ENCODE data around the gene GPRIN2. TPM values are rescaled to one million over a fixed set of nuclear protein-coding genes. Genes with fewer than 3 reads are reported as not detected.
"Not testable (repeated sequence)": the region's sequence is repeated elsewhere in the genome, so short reads cannot be mapped to it uniquely, and the experiment has no call there.

GPRIN2 gene
- total RNA-seq: 5.4 to 12.3 TPM (median 5.7 TPM) in 3 replicates
- long read RNA-seq, partial matches to known transcripts: 0 of 1 reads
- long read RNA-seq, other reads (novel, unspliced or antisense): 1 of 1 reads

DNA sequence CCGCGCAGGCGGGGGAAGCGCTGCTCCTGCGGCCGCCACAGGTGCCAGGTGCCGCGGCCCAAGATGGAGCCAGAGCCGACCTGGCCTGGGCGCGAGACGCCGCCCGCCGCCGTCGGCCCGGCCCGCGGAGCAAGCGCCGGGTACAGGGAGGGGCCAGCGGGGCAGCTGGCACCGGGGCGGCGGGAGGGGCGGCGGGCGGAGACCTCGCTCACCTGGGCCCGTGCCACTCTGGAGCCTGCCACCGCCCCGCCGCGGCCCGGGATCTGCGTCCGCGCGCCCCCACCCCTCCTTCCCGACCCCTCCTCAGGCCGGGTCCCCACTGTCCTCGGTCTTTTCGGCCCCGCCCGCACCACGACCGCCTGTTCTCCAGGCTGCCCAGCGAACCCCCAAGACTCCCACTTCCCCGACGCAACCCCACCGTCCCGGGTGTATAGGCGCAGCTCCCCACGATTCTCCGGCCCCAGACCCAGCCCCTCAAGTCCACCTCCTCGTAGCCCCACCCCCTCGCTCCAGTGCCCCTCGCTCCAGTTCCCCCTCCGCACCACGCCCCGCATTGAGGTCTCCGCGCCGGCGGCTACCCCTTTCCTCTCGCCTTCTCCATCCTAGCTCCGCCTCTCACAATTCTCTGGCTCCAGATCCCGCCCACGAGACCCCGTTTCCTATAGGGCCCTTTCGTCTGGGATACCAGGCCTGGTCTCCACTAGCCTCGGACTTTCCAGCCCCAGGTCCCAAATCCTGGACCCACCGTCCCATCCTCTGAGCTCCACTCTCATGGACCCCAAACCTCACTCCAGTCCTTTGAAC is at the start of gene GPRIN2:
TSS of gene GPRIN2 (minus strand) at position 144 of the 804 bp plus-strand sequence. CDS start 5,922 bp downstream, outside the sequence.
- peaks cover 10% of the 10 kb centered on the region for H3K4me1 Mint-ChIP-seq (ENCODE audit: low read depth)
- H3K27ac Mint-ChIP-seq (ENCODE audit: unreplicated experiment): peak within 1 kb of the TSS; percentile 50
- no peaks in the 10 kb centered on the region for H3K9me3 Mint-ChIP-seq (ENCODE audit: low read depth)
- peaks cover 9% of the 10 kb centered on the region for H3K27me3 Mint-ChIP-seq (ENCODE audit: low read depth)
- TF ChIP-seq, protein P1, sequence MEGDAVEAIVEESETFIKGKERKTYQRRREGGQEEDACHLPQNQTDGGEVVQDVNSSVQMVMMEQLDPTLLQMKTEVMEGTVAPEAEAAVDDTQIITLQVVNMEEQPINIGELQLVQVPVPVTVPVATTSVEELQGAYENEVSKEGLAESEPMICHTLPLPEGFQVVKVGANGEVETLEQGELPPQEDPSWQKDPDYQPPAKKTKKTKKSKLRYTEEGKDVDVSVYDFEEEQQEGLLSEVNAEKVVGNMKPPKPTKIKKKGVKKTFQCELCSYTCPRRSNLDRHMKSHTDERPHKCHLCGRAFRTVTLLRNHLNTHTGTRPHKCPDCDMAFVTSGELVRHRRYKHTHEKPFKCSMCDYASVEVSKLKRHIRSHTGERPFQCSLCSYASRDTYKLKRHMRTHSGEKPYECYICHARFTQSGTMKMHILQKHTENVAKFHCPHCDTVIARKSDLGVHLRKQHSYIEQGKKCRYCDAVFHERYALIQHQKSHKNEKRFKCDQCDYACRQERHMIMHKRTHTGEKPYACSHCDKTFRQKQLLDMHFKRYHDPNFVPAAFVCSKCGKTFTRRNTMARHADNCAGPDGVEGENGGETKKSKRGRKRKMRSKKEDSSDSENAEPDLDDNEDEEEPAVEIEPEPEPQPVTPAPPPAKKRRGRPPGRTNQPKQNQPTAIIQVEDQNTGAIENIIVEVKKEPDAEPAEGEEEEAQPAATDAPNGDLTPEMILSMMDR (IDR thresholded peaks at IDR 0.05): no peak
- DNase-seq (ENCODE audit: low spot score): peak; percentile 96
- peak within 1 kb of the TSS; percentile 76 for H3K4me3 Mint-ChIP-seq (ENCODE audit: unreplicated experiment)
- no peaks in the 10 kb centered on the region for H3K36me3 Mint-ChIP-seq (ENCODE audit: low read depth)

DNA sequence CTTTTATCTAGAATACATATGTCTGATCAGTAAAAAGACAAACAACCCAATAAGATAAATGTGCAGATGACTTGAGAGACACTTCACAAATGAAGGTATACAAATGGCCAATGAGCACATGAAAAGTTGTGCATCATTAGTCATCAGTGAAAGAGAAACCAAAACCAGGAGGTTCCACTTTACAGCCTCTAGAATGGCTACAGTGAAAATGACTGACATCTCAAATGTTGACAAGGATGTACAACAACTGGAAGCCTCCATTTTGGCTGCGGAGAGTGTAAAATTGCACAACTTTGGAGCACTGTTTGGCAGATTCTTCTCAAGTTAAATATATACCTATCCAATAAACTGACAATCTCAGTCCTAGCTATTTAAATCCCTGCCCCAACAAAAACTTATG is 44.1 kb upstream of the GPRIN2 start:
- not testable (repeated sequence) for H3K4me1 Mint-ChIP-seq (ENCODE audit: low read depth); H3K9me3 Mint-ChIP-seq (ENCODE audit: low read depth)

DNA sequence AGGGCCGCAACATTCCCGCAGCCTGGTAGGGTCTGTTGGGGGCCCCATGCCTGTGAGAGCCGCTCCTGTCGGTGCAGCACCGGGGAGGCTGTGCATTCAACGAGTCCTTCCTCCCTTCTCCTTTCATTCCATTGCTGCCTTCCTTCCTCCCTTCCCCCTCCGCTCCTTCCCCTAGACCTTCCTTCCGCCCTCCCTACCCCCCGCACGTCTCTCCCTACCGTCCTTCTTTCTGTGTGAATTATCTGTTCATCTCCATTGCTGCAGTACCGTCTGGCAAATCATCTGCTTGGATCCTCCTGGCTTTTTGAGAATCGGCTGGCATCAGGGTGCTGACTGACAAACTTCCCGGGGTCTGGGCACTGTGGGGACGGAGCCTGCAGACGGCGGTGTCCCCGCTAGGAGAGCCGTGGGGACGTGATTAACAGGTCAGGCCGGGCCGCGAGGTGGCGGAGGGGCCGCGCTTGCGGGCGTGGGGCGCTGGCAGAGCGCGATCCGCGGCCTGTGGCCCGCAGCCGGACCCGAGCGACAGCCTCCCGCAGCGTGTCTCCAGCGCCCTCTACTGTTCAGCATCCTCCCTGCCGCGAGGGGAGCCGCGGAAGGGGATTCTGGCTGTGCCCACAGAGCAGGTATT is 41.3 kb upstream of the GPRIN2 start:
- not testable (repeated sequence) for H3K36me3 Mint-ChIP-seq (ENCODE audit: low read depth); H3K27me3 Mint-ChIP-seq (ENCODE audit: low read depth); H3K4me1 Mint-ChIP-seq (ENCODE audit: low read depth); H3K9me3 Mint-ChIP-seq (ENCODE audit: low read depth); DNase-seq (ENCODE audit: low spot score)
- TF ChIP-seq, protein P1 (IDR thresholded peaks at IDR 0.05): peak; percentile 63
- H3K4me3 Mint-ChIP-seq (ENCODE audit: unreplicated experiment): peak overlapping the region; percentile 65
- H3K27ac Mint-ChIP-seq (ENCODE audit: unreplicated experiment): peak overlapping the region; percentile 54

More for the DNA sequence above, 44.1 kb upstream of the GPRIN2 start:
- H3K27ac Mint-ChIP-seq (ENCODE audit: unreplicated experiment); H3K4me3 Mint-ChIP-seq (ENCODE audit: unreplicated experiment); H3K27me3 Mint-ChIP-seq (ENCODE audit: low read depth); DNase-seq (ENCODE audit: low spot score); H3K36me3 Mint-ChIP-seq (ENCODE audit: low read depth): not testable (repeated sequence)

DNA sequence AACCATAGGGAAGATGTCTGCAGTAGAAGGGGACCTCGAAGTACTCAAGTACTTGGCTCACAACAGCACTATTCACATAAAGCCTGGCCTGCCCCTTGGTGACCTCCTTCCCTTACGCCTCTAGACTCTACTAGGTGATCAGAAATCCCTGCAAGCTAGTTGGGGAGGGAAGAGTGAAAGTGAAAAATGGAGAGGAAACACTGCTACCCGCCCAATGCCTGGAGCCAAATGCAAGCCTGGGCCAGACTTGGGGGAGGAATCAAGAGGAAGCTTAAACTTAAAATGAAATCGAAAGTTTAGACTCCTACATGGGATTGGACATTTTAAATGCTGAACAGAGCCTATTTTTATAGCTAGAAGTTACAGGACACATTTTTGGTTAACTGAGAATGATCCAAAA is 40.1 kb upstream of the GPRIN2 start:
- peak overlapping the region; percentile 53 for H3K4me3 Mint-ChIP-seq (ENCODE audit: unreplicated experiment)
- H3K27ac Mint-ChIP-seq (ENCODE audit: unreplicated experiment); H3K36me3 Mint-ChIP-seq (ENCODE audit: low read depth); H3K27me3 Mint-ChIP-seq (ENCODE audit: low read depth); DNase-seq (ENCODE audit: low spot score); H3K4me1 Mint-ChIP-seq (ENCODE audit: low read depth); H3K9me3 Mint-ChIP-seq (ENCODE audit: low read depth): not testable (repeated sequence)

DNA sequence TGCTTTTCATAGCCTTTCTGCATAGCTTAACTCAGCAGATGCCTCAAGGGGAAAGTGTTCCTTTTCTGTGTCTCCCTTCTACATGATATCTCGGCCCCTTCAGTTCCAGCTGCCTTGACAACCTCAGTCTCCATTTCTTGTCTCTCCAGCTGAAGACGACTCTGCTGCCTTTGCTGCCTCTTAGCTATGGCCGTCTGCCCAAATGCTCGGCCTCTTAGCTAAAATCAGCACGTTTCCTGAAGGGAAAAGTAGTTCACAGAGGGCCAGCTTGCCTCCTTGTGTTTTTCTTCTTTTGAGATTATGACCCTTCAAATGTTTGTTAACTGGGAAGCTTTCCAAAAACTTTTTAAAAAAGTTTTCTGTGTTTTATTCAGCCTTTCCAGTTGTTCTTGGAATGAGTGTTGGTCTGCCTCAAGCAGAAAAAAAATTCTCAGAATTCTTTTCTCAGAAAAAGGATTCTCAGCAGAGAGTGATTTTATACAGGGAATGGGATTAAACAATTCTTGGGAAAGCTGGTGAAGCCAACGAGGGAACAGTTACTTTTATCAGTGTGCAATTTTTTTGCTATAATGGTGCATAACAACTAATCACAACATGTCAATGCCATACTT is 38.1 kb upstream of the GPRIN2 start:
- H3K9me3 Mint-ChIP-seq (ENCODE audit: low read depth); DNase-seq (ENCODE audit: low spot score); H3K36me3 Mint-ChIP-seq (ENCODE audit: low read depth); H3K27me3 Mint-ChIP-seq (ENCODE audit: low read depth); H3K4me1 Mint-ChIP-seq (ENCODE audit: low read depth); H3K4me3 Mint-ChIP-seq (ENCODE audit: unreplicated experiment): not testable (repeated sequence)
- H3K27ac Mint-ChIP-seq (ENCODE audit: unreplicated experiment): peak overlapping the region; percentile 84

DNA sequence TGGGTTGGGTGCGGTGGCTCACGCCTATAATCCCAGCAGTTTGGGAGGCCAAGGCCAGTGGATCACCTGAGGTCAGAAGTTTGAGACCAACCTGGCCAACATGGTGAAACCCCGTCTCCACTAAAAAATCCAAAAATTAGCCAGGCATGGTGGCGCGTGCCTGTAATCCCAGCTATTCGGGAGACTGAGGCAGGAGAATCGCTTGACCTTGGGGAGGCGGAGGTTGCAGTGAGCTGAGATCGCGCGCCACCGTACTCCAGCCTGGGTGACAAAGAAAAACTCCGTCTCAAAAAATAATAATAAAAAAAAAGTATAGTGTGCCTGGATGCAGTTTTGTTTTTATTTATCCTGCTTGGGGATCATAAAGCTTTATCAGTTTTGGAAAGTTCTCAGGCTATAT is 36.8 kb upstream of the GPRIN2 start:
- not testable (repeated sequence) for H3K36me3 Mint-ChIP-seq (ENCODE audit: low read depth); H3K9me3 Mint-ChIP-seq (ENCODE audit: low read depth); H3K4me1 Mint-ChIP-seq (ENCODE audit: low read depth); DNase-seq (ENCODE audit: low spot score); H3K27me3 Mint-ChIP-seq (ENCODE audit: low read depth); H3K4me3 Mint-ChIP-seq (ENCODE audit: unreplicated experiment); H3K27ac Mint-ChIP-seq (ENCODE audit: unreplicated experiment)

DNA sequence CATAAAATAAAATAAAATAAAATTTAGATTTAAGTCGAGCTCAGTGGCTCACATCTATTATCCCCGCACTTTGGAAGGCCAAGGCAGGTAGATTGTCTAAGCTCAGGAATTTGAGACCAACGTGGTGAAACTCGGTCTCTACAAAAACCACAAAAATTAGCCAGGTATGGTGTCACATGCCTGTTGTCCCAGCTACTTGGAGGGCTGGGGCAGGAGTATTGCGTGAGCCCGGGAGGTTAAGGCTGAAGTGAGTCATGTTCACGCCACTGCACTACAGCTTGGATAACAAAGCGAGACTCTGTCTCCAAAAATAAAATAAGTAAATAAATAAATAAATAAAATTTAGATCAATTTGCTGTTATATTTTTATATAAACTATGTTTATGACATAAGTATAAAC is 34.6 kb upstream of the GPRIN2 start:
- H3K27me3 Mint-ChIP-seq (ENCODE audit: low read depth); H3K4me1 Mint-ChIP-seq (ENCODE audit: low read depth); DNase-seq (ENCODE audit: low spot score); H3K27ac Mint-ChIP-seq (ENCODE audit: unreplicated experiment); H3K36me3 Mint-ChIP-seq (ENCODE audit: low read depth); H3K4me3 Mint-ChIP-seq (ENCODE audit: unreplicated experiment); H3K9me3 Mint-ChIP-seq (ENCODE audit: low read depth): not testable (repeated sequence)

DNA sequence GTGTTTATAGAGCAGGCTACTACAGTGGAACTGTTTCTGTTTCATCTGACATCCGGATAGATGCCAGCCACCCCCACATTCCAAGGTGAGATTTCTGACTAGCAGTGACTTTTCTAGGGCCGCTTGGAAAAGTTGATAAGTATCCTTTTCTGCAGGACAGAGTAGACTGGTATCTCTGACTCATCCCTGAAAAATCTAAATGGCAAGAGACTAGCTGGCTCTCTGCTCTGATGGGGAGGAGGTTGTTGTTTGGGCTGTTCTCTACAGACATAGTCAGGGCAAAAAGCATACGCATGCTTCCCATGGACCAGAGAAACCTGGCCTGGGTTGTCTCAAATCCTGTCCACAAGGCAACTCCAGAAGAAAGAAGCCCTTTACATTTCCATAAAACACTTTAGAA is 33.1 kb upstream of the GPRIN2 start:
- not testable (repeated sequence) for H3K27me3 Mint-ChIP-seq (ENCODE audit: low read depth); H3K36me3 Mint-ChIP-seq (ENCODE audit: low read depth); DNase-seq (ENCODE audit: low spot score); H3K4me3 Mint-ChIP-seq (ENCODE audit: unreplicated experiment); H3K9me3 Mint-ChIP-seq (ENCODE audit: low read depth); H3K27ac Mint-ChIP-seq (ENCODE audit: unreplicated experiment); H3K4me1 Mint-ChIP-seq (ENCODE audit: low read depth)

DNA sequence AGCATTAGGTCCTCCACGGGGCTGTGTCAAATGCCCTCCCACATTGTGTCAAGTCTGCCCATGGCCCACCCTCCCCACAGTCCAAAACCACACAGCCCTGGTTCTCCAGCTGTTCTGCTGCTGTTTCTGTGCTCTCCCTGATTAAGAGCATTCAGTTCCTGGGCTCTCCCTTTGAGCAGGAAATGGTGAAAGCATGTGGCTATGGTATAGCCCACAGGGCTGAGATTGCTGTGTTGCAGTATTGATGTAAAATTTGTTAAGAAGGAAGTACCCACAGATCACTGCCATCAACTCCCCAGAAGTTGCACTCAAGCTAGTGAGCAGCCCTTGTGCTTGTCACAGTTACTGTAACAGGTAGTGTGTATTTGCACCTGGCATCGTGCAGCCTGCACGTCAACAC is 31.8 kb upstream of the GPRIN2 start:
- H3K9me3 Mint-ChIP-seq (ENCODE audit: low read depth); H3K27me3 Mint-ChIP-seq (ENCODE audit: low read depth); H3K36me3 Mint-ChIP-seq (ENCODE audit: low read depth); H3K4me3 Mint-ChIP-seq (ENCODE audit: unreplicated experiment); H3K27ac Mint-ChIP-seq (ENCODE audit: unreplicated experiment); DNase-seq (ENCODE audit: low spot score); H3K4me1 Mint-ChIP-seq (ENCODE audit: low read depth): not testable (repeated sequence)

DNA sequence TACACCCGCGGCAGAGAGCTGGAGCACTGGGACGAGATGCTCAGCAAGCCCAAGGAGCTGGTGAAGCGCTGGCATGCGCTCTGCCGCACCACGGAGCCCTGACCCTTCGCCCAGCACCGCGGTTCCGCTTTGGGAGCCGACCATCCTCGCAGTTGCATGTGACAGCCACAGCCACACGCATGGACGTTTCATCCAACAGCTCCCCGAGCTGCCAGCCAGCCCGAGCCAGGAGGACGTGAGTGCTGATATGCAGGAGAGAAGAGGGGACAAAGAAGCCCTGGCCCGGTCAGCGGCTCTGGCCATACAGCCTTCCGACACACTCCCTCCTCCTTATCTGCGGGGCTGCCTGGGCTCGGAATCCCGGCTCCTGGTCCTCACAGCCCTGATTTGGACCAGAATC is 31.1 kb upstream of the GPRIN2 start:
- H3K27me3 Mint-ChIP-seq (ENCODE audit: low read depth); H3K27ac Mint-ChIP-seq (ENCODE audit: unreplicated experiment); H3K36me3 Mint-ChIP-seq (ENCODE audit: low read depth); H3K9me3 Mint-ChIP-seq (ENCODE audit: low read depth); DNase-seq (ENCODE audit: low spot score); H3K4me3 Mint-ChIP-seq (ENCODE audit: unreplicated experiment); H3K4me1 Mint-ChIP-seq (ENCODE audit: low read depth): not testable (repeated sequence)
